Gastroesophageal sphincter (tissue), 3 donors: ENCODE measurements around the gene SYNE3.

Experiments used
- CTCF ChIP-seq, 4 experiments: fragments of 200-600 bp in 2 of 4; fragments of 450-650 bp in 2 of 4; sonication (generic) in 1 of 4; IDR thresholded peaks; one replicate each; pipeline ENCODE4 v1.5.1; 2017 to 2019; ENCODE audit warnings: antibody characterized with exemption in 4 of 4, mild to moderate bottlenecking in 2 of 4, moderate library complexity in 2 of 4
- EP300 ChIP-seq: sonication (generic); formaldehyde crosslinking; IDR thresholded peaks from one replicate; pipeline ENCODE4 v1.6.1; 2017; ENCODE audit warnings: antibody characterized with exemption, mild to moderate bottlenecking
- POLR2A ChIP-seq, 2 donors: fragments of 450-650 bp; IDR thresholded peaks; one replicate each; pipeline ENCODE4 v1.6.1; 2017; ENCODE audit warnings: antibody characterized with exemption in 2 of 2, mild to moderate bottlenecking in 2 of 2, moderate library complexity in 1 of 2

GRCh38 chr14:95522116-95522515, 5.7 kb upstream of the SYNE3 start:
- TF ChIP-seq CTCF (IDR thresholded peaks at IDR 0.05) = no peak
- no peak for TF ChIP-seq EP300
- no peak for TF ChIP-seq POLR2A (IDR thresholded peaks at IDR 0.05)
